Activated B cell treated with CpG ODN at 0.5 μM for 24 hours (primary cell): ENCODE results near the gene ZDHHC8. TPM values are rescaled to one million over a fixed set of nuclear protein-coding genes. Genes with fewer than 3 reads are reported as not detected.

Source experiments
- ATAC-seq: fragments of 200-7000 bp; cut with Tn5 transposase; one replicate; pipeline ENCODE4 v1.10.0; 2021; ENCODE audit warnings: low read depth, mild to moderate bottlenecking, moderate library complexity
- CTCF ChIA-PET: fragments of 350-600 bp; sonication (Branson Sonifier 250); formaldehyde crosslinking; loops from one replicate; lab custom pipeline; 2021; ENCODE audit warnings: antibody characterized with exemption; lab: Charles Lee
- POLR2A ChIA-PET: fragments of 350-600 bp; sonication (Branson Sonifier 250); formaldehyde crosslinking; loops from one replicate; lab custom pipeline; 2021; ENCODE audit warnings: antibody characterized with exemption; lab: Charles Lee
- DNase-seq: peaks from one replicate; pipeline ENCODE4 v3.0.0; 2022
- H3K27ac Mint-ChIP-seq: one replicate; pipeline ENCODE4 v1.8.0; 2020; ENCODE audit warnings: mixed read lengths
- H3K27me3 Mint-ChIP-seq: one replicate; pipeline ENCODE4 v1.8.0; 2021; ENCODE audit warnings: mixed read lengths
- H3K36me3 Mint-ChIP-seq: one replicate; pipeline ENCODE4 v1.8.0; 2021; ENCODE audit warnings: low read depth, mixed read lengths
- H3K4me1 Mint-ChIP-seq: one replicate; pipeline ENCODE4 v1.8.0; 2021; ENCODE audit warnings: mixed read lengths
- H3K4me3 Mint-ChIP-seq: one replicate; pipeline ENCODE4 v1.8.0; 2020; ENCODE audit warnings: mild to moderate bottlenecking, mixed read lengths
- H3K9me3 Mint-ChIP-seq: one replicate; pipeline ENCODE4 v1.8.0; 2020; ENCODE audit warnings: mixed read lengths
- intact Hi-C: fragments of 100-400 bp; cut with micrococcal nuclease; formaldehyde crosslinking; loops from one replicate; pipeline ENCODE4 v1.15.1; 2024
- total RNA-seq: library from RNA; stranded (reverse); gene quantifications from 2 replicates; pipeline ENCODE4 v1.2.3, GENCODE V29; 2022
- TF ChIP-seq, protein P1 (sequence below): fragments of 200-600 bp; IDR thresholded peaks from one replicate; pipeline ENCODE4 v1.8.0; 2022; ENCODE audit warnings: antibody characterized with exemption, mild to moderate bottlenecking

Gene ZDHHC8
- total RNA-seq, 1 donor from 2014 or later, result 65.6 TPM

DNA sequence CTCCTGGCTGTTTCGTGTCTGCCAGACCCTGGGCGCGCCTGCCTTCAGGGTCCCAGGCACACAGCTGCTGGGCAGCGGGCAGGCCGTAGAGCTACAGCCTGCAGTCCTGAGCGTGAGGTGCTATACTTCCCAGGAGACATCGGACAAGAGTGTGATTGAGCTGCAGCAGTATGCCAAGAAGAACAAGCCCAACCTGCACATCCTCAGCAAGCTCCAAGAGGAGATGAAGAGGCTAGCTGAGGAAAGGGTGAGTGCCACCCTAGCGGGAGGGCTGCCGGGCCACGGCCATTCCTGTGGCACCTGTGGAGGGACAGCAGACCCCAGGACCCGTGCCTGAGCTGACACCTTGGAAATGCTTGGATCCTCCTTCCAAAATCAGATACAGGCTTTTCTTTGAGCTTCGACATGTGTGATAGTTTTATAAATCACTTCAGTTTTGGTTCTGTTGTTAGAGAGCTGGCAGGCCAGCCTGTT is 22.8 kb upstream of the ZDHHC8 start:
- intact Hi-C loops, result no loop called here
- no peak for ATAC-seq
- ChIA-PET POLR2A (no interaction called here), CTCF (no interaction called here)
- TF ChIP-seq, protein P1, sequence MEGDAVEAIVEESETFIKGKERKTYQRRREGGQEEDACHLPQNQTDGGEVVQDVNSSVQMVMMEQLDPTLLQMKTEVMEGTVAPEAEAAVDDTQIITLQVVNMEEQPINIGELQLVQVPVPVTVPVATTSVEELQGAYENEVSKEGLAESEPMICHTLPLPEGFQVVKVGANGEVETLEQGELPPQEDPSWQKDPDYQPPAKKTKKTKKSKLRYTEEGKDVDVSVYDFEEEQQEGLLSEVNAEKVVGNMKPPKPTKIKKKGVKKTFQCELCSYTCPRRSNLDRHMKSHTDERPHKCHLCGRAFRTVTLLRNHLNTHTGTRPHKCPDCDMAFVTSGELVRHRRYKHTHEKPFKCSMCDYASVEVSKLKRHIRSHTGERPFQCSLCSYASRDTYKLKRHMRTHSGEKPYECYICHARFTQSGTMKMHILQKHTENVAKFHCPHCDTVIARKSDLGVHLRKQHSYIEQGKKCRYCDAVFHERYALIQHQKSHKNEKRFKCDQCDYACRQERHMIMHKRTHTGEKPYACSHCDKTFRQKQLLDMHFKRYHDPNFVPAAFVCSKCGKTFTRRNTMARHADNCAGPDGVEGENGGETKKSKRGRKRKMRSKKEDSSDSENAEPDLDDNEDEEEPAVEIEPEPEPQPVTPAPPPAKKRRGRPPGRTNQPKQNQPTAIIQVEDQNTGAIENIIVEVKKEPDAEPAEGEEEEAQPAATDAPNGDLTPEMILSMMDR, result no peak
- H3K4me3 Mint-ChIP-seq, result no peak overlapping the region
- no peaks in the 10 kb centered on the region for H3K27me3 Mint-ChIP-seq
- DNase-seq, result no peak
- H3K9me3 Mint-ChIP-seq, result no peaks in the 10 kb centered on the region
- peaks cover 56% of the 10 kb centered on the region for H3K36me3 Mint-ChIP-seq
- H3K4me1 Mint-ChIP-seq, result peaks cover 9% of the 10 kb centered on the region
- H3K27ac Mint-ChIP-seq, result peak overlapping the region; percentile 2

DNA sequence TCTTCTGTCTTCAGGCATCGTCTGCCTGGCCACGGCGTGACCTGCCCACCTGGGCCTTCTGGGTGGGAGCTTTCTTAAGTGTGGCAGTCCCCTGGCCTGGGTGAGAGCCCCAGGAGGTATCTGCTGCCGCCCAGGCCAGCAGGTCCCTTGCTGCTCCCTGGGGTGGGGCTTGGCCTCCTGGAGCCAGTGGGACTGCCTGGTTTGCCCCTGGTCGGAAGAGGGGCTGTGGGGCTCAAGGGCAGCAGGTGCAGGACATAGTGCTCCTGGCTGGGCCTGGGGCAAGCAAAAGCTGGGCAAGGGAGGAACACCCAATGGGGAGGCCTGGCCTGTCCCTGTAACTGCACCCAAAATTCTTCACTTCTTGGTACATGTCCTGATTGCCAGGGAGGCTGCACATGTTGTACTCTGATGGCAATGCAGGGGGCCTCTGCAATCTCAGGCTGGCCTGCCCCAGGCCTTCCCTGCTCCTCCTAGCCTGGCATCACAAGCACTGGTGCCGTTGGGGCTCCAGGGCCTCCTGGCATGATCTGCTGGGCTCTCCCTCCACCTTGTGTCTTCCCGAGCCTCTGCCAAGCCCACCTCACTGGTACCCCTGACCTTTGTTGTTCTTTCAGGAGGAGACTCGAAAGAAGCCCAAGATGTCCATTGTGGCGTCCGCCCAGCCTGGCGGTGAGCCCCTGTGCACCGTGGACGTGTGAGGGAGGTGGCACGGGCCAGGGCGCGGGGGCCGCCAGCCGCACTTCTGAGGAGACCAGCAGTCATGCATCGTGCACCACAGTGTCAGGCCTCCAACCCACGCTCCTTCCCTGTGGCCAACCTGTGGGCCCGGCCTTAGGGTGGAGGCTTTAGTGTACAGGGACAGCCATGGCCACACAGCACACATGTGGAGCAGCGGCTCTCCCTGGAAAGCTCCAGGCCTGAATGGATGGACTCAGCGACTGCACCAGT is 21.9 kb upstream of the ZDHHC8 start:
- no peak for DNase-seq
- no peaks in the 10 kb centered on the region for H3K9me3 Mint-ChIP-seq
- CTCF ChIA-PET, result no interaction called here
- POLR2A ChIA-PET, result interaction anchor here (1.3 kb wide), 1 partner anchor 27 kb away, joined by 3 read pairs; no protein-coding TSS in a partner anchor
- no peak for ATAC-seq
- no peak overlapping the region for H3K4me3 Mint-ChIP-seq
- H3K36me3 Mint-ChIP-seq, result peaks cover 62% of the 10 kb centered on the region
- intact Hi-C loops, result no loop called here
- no peak overlapping the region for H3K27ac Mint-ChIP-seq
- TF ChIP-seq, protein P1, result no peak
- no peaks in the 10 kb centered on the region for H3K27me3 Mint-ChIP-seq
- H3K4me1 Mint-ChIP-seq, result peaks cover 13% of the 10 kb centered on the region

DNA sequence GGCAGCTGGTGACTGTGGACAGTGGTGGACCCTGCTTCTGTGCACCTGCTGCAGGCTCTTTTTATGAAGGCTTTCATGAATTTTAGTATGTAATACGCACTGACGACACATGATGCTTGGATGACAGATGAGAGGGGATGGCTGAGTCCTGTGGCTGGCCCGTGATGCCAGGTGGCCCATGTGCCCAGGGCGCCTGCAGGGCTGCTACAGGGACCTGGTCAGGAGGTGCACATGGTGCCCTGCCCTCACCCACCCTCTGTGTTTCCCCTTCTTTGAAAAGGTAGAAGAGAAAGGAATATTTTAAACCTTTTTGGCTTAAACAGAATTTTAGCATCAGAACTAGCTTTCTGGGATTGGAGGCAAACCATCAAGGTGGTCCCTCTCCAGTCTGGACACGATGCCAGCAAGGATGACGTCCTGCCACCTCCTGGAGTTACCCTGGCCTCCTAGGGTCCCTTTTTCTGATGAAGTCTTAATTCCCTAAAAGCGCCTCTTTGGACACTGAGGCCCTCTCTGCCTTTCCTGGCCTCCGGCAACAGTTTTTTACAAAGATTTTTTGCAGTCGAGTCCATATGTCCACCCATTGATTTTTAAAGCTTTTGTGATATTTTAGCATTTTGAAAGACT is 21.1 kb upstream of the ZDHHC8 start:
- Mint-ChIP-seq H3K27me3 (no peaks in the 10 kb centered on the region), H3K4me3 (no peak overlapping the region), H3K36me3 (peaks cover 65% of the 10 kb centered on the region), H3K9me3 (no peaks in the 10 kb centered on the region), H3K27ac (no peak overlapping the region), H3K4me1 (peaks cover 18% of the 10 kb centered on the region)
- DNase-seq (no peak), ATAC-seq (no peak)
- intact Hi-C loops, result no loop called here
- ChIA-PET POLR2A (interaction anchor here (1.3 kb wide), 1 partner anchor 28 kb away, joined by 3 read pairs; no protein-coding TSS in a partner anchor), CTCF (no interaction called here)
- TF ChIP-seq, protein P1, result no peak

DNA sequence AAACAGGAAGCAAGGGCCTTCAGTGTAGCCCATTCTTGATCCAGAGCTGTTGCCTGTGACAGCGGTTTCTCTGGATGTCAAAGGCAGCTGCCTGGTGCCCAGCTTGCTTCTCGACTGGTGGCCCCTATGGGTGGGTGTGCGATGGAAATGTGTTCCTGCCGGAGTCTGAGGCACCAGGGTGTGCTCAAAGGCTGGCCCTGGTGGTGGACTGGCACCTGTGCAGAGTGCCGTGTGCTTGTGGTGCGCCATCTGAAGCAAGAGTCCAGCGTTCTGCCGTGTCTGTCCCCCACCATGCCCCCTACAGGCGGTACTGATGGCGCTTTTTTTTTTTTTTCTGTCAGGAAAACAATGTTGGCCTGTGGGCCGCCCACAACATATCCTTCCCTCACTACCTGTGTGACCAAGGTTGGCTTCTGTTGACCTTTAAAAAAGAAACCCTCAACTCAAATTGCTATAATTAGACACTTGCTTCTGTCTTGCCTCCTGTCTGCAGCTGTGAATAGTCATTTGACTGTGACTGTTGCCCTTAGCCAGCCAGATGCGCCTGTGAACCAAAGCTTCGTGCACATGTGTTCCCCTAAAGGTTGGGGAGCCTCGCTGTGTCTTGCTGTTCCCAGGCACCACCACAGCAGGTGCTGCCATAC is 20.4 kb upstream of the ZDHHC8 start:
- ChIA-PET CTCF (no interaction called here), POLR2A (interaction anchor here (1.3 kb wide), 1 partner anchor 29 kb away, joined by 3 read pairs; no protein-coding TSS in a partner anchor)
- H3K27ac Mint-ChIP-seq, result peak overlapping the region; percentile 53
- intact Hi-C loops, result loop anchor here (1.0 kb wide), 1 partner anchor 141 kb away; no protein-coding TSS in a partner anchor
- TF ChIP-seq, protein P1, result no peak
- H3K4me1 Mint-ChIP-seq, result peaks cover 18% of the 10 kb centered on the region
- ATAC-seq (peak; percentile 72), DNase-seq (no peak)
- peaks cover 59% of the 10 kb centered on the region for H3K36me3 Mint-ChIP-seq
- no peaks in the 10 kb centered on the region for H3K9me3 Mint-ChIP-seq
- H3K27me3 Mint-ChIP-seq, result no peaks in the 10 kb centered on the region
- no peak overlapping the region for H3K4me3 Mint-ChIP-seq
